ENCODE data around the gene MTAP.

Gene MTAP

GRCh38 chr9:21985964-21986667, 183.7 kb downstream of the MTAP start:
- peaks cover 2% of the 10 kb centered on the region for H3K36me3 Mint-ChIP-seq
- ATAC-seq (ENCODE audit: low read depth) (no peak), DNase-seq (ENCODE audit: low spot score in 2 of 2) (no peak)
- no peak overlapping the region for H3K27ac Mint-ChIP-seq
- peaks cover 6% of the 10 kb centered on the region for H3K27me3 Mint-ChIP-seq
- no peaks in the 10 kb centered on the region for H3K4me1 Mint-ChIP-seq
- H3K9me3 Mint-ChIP-seq, result no peaks in the 10 kb centered on the region
- H3K4me3 Mint-ChIP-seq, result no peak overlapping the region
